RWPE2 (cell line): ENCODE measurements around the gene DENND1A.
"Not testable (repeated sequence)": the region's sequence is repeated elsewhere in the genome, so short reads cannot be mapped to it uniquely, and the experiment has no call there.

Experiments used
- ATAC-seq: fragments of 200-7000 bp; cut with Tn5 transposase; 3 replicates; pipeline ENCODE4 v1.9.1; 2021; ENCODE audit warnings: low read depth
- DNase-seq: peaks from one replicate; pipeline ENCODE4 v3.0.0-alpha.2; 2020; ENCODE audit warnings: low spot score
- H3K27ac ChIP-seq: fragments of 450-650 bp; 2 replicates; pipeline ENCODE4 v1.5.1; 2017; ENCODE audit warnings: mild to moderate bottlenecking; ENCODE audit not compliant: poor library complexity, severe bottlenecking
- H3K27me3 ChIP-seq: fragments of 250-450 bp; sonication (Bioruptor Pico); 2 replicates; pipeline ENCODE4 v1.5.1; 2021; ENCODE audit warnings: mild to moderate bottlenecking, moderate library complexity; ENCODE audit not compliant: insufficient read depth, poor library complexity, severe bottlenecking
- H3K36me3 ChIP-seq: fragments of 250-450 bp; sonication (Bioruptor Pico); 2 replicates; pipeline ENCODE4 v1.5.1; 2020; ENCODE audit warnings: low read depth, mild to moderate bottlenecking, moderate library complexity
- H3K4me1 ChIP-seq: fragments of 250-450 bp; sonication (Bioruptor Pico); 2 replicates; pipeline ENCODE4 v1.5.1; 2021; ENCODE audit warnings: mild to moderate bottlenecking, moderate library complexity; ENCODE audit not compliant: insufficient read depth, poor library complexity, severe bottlenecking
- H3K4me3 ChIP-seq: fragments of 250-450 bp; sonication (Bioruptor Pico); 2 replicates; pipeline ENCODE4 v1.5.1; 2021; ENCODE audit warnings: mild to moderate bottlenecking, moderate library complexity; ENCODE audit not compliant: severe bottlenecking
- H3K9me3 ChIP-seq: fragments of 250-450 bp; sonication (Bioruptor Pico); 2 replicates; pipeline ENCODE4 v1.5.1; 2021; ENCODE audit warnings: mild to moderate bottlenecking, moderate library complexity; ENCODE audit not compliant: severe bottlenecking
- CTCF ChIP-seq: fragments of 450-650 bp; IDR thresholded peaks from one replicate; pipeline ENCODE4 v1.5.1; 2017; ENCODE audit warnings: mild to moderate bottlenecking, moderate library complexity; ENCODE audit not compliant: poor library complexity, severe bottlenecking

The DENND1A gene

GRCh38 chr9:123738648-123739047, 191.3 kb downstream of the DENND1A start:
- no peak for TF ChIP-seq CTCF
- DNase-seq, result no peak
- no peaks in the 10 kb centered on the region for H3K36me3 ChIP-seq
- H3K4me3 ChIP-seq, result no peak overlapping the region
- H3K27me3 ChIP-seq, result no peaks in the 10 kb centered on the region
- no peaks in the 10 kb centered on the region for H3K4me1 ChIP-seq
- H3K9me3 ChIP-seq, result no peaks in the 10 kb centered on the region
- no peak for ATAC-seq
- no peak overlapping the region for H3K27ac ChIP-seq

- Histone ChIP-seq H3K36me3 (no peaks in the 10 kb centered on the region), H3K27me3 (no peaks in the 10 kb centered on the region), H3K9me3 (peaks cover 2% of the 10 kb centered on the region), H3K4me1 (no peaks in the 10 kb centered on the region), H3K27ac (no peak overlapping the region), H3K4me3 (no peak overlapping the region)
- no peak for TF ChIP-seq CTCF
- ATAC-seq (no peak), DNase-seq (no peak)
These were observed 194.6 kb downstream of the DENND1A start for GRCh38 chr9:123735376-123735775.

- H3K27me3 ChIP-seq, H3K27ac ChIP-seq, ATAC-seq, H3K4me3 ChIP-seq, DNase-seq, H3K36me3 ChIP-seq, H3K4me1 ChIP-seq, H3K9me3 ChIP-seq: not testable (repeated sequence)
These were observed 201.4 kb downstream of the DENND1A start for GRCh38 chr9:123728571-123728970.

GRCh38 chr9:123727332-123727731, 202.6 kb downstream of the DENND1A start:
- H3K27me3 ChIP-seq, result no peaks in the 10 kb centered on the region
- H3K27ac ChIP-seq, result no peak overlapping the region
- H3K4me3 ChIP-seq, result no peak overlapping the region
- no peak for ATAC-seq
- H3K9me3 ChIP-seq, result peaks cover 6% of the 10 kb centered on the region
- no peak for DNase-seq
- H3K4me1 ChIP-seq, result no peaks in the 10 kb centered on the region
- no peaks in the 10 kb centered on the region; the same call in 1 of the 2 replicates for H3K36me3 ChIP-seq
- no peak for TF ChIP-seq CTCF

- Histone ChIP-seq H3K27ac (no peak overlapping the region), H3K9me3 (peaks cover 12% of the 10 kb centered on the region), H3K4me1 (no peaks in the 10 kb centered on the region), H3K36me3 (no peaks in the 10 kb centered on the region; the same call in 1 of the 2 replicates), H3K4me3 (no peak overlapping the region), H3K27me3 (no peaks in the 10 kb centered on the region)
- DNase-seq (no peak), ATAC-seq (no peak)
- TF ChIP-seq CTCF, result no peak
These were observed 204.5 kb downstream of the DENND1A start for GRCh38 chr9:123725389-123725788.
